Heart left ventricle (tissue), 13 donors: ENCODE results near the gene ENO1.

ENCODE experiments used
- POLR2A ChIP-seq, 2 donors: fragments of 450-650 bp; IDR thresholded peaks; one replicate each; pipeline ENCODE4 v1.6.1; 2017; ENCODE audit warnings: antibody characterized with exemption in 2 of 2, mild to moderate bottlenecking in 2 of 2, moderate library complexity in 2 of 2
- TF ChIP-seq, protein P1 (sequence below), 12 donors: fragments of 200-600 bp; sonication (generic) in 4 of 12; IDR thresholded peaks; one replicate each; pipeline versions ENCODE4 v1.5.0 to v1.8.0; 2018 to 2022; ENCODE audit warnings: antibody characterized with exemption in 12 of 12, mild to moderate bottlenecking in 5 of 12
- donor health status: ischemic (EF 13 %, LVEDD 7.1; RV severe dilation, severe dysfunction).
- donor health status: DM: no; HTN: yes; CAD: no.
- donor health status: DM: no; HTN: no; CAD: no.
- donor health status: ischemic (EF 25% LVEDD 6.9; RV normal size, moderate dysfunction).
- donor health status: ischemic (EF 25% LVEDD 5.7; RV mildly dilated, moderate dysfunction).
- donor health status: ischemic (EF 35%, LVEDD 5.7; RV mildly dilated, moderate dysfunction).
- donor health status: nonischemic (EF 11% LVEDD 7.7; RV severe dilation, severe dysfunction).
- donor health status: DM: yes; HTN: yes; CAD: no.
- donor health status: PGD.
- donor health status: ischemic (EF 29% LVEDD 5.4; RV normal size, mild dysfunction).
- donor health status: nonischemic (EF 23%, LVEDD 6.1; RV moderate dilation, normal function).

DNA sequence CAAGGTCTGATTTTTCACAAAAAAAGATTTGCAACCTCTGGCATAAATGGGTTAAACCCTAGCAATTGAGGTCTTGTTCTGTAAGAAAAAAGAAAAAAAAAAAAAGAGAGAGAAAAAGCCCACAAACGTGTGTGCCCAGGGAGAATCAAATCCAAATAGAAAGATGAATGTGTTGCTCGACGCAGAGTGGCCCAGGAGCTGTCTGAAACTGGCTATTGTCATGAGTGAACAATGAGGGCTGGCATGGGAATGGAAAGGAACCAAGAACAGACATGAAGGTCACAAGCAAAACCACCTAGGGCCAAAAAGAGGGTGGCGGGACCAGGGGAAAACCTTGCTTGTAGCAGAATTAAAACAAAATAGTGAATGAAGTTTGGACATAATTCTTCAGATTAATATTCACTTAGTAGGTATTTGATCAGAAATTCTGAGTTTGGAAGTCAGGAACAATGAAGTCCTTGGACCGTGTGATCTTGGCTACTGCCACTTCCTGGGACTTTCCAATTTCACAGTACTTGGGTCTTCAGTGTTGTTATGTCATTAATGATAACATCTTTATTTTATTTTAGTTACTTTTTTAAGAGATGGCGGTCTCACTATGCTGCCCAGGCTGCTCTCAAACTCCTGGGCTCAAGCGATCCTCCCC is 3.1 kb downstream of the ENO1 start:
- TF ChIP-seq, protein P1, sequence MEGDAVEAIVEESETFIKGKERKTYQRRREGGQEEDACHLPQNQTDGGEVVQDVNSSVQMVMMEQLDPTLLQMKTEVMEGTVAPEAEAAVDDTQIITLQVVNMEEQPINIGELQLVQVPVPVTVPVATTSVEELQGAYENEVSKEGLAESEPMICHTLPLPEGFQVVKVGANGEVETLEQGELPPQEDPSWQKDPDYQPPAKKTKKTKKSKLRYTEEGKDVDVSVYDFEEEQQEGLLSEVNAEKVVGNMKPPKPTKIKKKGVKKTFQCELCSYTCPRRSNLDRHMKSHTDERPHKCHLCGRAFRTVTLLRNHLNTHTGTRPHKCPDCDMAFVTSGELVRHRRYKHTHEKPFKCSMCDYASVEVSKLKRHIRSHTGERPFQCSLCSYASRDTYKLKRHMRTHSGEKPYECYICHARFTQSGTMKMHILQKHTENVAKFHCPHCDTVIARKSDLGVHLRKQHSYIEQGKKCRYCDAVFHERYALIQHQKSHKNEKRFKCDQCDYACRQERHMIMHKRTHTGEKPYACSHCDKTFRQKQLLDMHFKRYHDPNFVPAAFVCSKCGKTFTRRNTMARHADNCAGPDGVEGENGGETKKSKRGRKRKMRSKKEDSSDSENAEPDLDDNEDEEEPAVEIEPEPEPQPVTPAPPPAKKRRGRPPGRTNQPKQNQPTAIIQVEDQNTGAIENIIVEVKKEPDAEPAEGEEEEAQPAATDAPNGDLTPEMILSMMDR (IDR thresholded peaks at IDR 0.05), result no peak
- TF ChIP-seq POLR2A (IDR thresholded peaks at IDR 0.05), result no peak
